HUDEP-2 (cell line): ENCODE measurements around the gene SLC26A6.

Source experiments
- DNase-seq, 76 experiments: peaks; one replicate each; lab custom pipeline; 2025; ENCODE audit not compliant: unreplicated experiment in 76 of 76; lab: John Stamatoyannopoulos, UW

The SLC26A6 gene

DNA sequence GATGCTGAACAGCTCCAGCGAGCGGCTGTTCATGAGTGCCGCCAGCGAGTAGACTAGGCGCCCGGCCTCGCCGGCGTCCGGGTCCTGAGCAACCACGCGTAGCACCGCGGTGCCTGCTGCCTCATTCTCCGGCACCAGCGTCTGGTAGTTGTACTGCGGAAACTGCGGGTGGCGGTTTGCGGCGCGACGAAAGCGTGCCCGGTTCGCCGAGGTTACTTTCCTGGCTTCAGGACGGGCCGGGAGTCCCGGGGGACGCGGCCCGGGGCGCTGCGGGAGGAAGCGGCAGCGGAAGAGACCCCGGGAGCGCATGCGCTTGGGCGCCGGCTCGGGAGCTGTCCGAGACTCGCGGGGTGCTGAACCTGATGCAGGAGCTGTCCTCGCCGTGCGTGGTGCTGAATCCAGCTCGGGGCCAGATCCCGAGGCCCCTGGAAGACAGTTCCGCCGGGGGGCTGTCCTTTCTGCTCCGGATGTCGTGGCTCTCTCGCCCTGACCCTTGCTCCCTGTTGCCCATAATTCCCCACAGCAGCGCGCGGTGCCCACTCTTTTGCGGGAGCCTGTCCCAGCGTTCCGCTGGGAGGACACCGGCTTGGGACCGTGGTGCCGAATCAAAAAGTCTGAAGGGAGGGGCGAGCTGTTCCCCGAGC, 26.4 kb upstream of the SLC26A6 start:
- peak in 58 of 76 experiments; percentile 5 to 86 (median 36) for DNase-seq

DNA sequence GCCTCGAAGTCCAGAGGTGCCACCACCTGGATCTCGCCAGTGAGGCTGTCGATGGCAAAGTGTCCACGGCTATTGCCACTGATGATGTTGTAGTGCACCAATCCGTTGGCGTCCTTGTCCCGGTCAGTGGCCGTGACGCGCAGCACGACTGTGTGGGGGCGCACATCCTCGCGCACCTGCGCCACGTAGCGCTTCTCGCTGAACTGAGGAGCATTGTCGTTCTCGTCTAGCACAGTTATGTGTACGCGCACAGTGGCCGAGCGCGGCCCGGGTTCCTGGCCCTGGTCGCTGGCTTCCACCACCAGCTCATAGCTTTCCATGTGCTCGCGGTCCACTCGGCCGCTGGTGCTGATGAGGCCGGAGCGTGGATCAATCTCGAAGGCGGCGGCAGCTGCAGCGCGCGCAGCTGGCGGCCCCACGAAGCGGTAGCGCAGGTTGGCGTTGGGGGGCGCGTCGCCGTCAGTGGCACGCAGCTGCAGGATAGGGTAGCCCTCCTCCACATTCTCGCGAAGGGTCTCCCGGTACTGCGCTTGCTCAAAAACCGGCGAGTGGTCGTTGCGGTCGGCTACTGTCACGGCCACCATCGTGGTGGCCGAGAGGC, 25.6 kb upstream of the SLC26A6 start:
- no peak for DNase-seq

DNA sequence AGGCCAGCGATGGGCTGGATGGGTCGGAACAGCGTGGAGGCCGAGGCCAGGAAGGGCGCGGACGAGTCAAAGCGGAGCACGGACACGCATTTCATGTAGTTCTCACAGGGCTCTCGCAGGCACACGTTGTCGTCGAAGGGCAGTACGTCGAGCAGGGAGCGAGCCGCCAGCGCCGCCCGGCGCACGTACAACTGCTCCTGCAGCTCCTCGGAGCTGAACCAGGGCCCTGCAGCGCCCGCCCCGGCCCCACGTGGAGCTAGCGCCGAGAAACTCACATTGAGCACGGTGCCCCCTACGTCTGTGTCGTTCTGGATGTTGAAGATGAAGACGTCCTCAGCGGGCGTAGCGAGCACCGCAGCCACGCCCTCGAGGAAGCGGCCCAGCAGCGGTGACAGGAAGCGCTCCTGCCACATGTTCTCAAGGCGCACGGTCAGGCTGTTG, 21.6 kb upstream of the SLC26A6 start:
- no peak for DNase-seq

DNA sequence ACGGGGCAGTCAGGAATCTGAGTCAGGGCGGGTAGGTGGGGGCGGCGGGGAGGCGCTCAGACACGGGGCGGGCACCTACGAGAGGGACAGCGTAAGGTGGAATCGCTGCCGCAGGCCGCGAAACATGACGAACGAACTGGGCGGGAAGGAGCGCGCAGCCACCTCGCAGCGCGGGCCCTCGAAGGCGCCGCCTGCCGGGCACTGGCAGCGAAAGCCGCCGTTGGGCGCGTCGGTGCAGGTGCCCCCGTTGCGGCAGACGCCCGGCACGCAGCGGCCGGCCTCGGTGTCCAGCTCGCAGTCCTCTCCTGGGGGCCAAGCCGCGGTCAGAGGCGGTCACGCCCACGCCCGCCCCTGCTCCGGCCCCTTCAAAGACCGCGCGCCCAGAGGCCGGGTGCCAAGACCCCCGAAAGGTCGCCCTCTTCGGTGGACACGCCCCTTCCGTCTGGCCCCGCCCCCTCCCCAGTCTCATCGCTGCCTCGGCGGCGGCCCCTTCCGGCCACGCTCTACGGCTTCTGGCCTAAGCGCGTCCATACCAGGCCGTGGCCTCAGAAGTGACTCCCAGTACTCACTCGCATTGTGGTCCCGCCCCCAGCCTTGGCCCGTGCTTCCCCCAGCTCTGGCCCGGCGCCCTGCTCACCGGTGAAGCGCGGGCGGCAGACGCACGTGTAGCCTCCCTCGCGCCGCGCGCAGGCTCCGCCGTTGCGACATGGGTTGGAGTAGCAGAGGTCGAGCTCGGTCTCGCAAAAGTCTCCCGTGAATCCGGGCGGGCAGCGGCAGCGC, 21.0 kb upstream of the SLC26A6 start:
- DNase-seq, result peak in 61 of 76 experiments; percentile 2 to 88 (median 68)

DNA sequence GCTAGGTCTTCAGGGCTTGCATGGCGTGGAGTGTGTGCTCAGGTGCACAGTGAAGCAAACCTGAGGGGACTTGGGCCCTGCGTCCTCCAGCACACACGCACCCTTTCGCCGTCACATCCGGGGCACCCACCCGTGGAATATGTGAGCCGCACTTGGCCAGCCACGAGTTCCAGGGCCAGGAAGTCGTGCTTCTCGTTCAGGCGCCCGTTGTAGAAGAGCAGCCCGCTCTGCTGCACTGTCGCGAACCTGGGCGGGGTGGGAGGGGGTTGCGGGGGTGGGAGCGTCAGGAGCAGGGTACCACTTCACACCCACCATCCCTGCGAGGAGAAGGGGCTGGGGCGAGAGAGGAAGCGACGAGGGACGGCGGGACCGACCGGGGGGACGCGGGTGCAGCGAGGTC, 20.3 kb upstream of the SLC26A6 start:
- no peak for DNase-seq

DNA sequence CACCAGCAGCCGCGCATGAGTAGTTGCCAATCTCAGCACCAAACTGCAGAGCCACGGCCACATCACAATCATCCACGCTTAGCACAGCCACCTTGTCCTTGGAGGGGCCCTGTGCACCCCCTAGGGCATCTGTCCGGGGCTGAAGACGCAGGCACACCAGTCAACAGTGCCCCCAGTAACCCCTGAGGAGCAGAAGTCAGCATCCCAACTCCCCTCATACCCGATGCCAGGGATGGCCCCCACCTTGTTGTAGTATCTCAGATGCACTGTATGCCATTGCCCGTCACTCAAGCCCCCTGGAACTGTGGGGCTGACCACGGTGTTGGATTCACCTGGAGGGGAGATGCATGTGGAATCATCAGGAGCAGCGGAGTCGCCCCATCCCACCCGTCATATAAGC, 19.8 kb upstream of the SLC26A6 start:
- no peak for DNase-seq

DNA sequence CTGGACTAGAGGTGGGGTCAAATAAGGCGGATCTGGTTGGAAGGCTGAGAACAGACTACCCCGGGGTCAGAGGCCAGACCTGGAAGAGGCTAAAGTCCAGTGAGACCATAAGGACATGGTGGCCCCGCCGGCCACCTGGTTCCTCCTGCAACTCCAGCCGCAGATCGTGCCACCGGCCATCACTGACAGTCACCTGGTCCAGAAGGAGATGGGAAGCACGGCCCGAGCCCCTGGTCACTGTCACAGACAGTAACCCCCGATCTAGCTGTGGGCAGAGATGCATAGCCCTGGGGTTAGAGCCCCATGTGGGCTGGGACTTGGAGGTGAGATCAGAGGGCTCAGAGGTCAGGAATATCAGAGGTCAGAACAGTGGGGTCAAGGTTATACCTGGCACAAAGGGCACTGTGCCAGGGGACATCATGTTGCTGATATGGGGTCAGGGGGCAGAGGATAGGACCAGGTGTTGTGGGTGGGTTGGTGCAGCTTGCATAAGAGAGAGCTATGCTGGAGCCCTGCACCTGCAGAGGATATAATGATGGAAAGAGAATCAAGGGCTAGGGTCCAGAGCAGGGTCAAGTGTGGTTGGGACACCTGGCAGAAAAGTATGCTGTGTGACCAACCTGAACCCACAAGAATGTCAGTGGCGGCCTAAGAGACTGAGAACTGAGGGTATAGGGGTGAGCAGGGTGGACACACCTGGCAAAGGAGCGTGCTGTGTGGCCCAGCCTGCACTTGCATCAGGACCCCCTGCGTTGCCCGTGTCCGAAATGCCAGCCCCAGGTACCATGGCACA, 17.9 kb upstream of the SLC26A6 start:
- DNase-seq, result no peak

DNA sequence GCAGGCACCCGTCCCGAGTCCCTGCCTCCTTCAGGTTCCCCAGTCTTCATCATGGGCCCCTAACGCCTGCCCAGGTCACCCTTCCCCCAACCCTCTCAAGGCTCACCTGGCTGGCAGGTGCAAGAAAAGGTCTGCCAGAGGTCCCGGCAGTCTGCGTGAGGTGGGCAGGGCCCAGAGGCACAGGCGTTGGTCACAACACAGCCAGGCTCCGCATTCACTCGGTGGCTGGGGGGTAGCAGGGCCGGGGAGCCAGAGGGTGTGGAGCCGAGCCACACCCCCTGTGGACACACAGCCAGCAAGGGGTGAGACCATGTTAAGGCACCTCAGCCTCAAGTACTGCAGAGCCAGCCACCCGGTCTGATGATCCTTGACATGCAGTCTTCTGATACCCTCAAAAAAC, 16.5 kb upstream of the SLC26A6 start:
- no peak for DNase-seq

DNA sequence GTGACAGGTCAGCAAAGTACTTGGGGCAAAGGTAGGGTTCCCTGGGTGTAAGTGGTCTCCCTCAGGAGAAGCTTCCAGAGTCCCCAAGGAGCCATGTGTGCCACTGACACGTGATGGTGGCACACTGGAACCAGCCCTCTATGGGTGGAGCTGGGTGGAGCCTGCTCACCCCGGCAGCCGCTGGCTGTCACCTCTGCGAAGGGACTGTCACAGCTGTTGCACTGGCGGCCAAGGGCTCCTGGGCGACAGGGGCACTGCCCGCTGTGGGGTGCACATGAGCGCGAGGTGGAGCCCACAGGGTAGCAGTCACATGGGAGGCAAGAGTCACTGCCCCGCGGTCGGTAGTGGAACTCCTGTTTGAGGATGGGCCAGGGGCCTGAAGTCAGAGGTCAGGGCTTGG, 15.5 kb upstream of the SLC26A6 start:
- DNase-seq, result peak in 68 of 76 experiments; percentile 11 to 80 (median 51)

DNA sequence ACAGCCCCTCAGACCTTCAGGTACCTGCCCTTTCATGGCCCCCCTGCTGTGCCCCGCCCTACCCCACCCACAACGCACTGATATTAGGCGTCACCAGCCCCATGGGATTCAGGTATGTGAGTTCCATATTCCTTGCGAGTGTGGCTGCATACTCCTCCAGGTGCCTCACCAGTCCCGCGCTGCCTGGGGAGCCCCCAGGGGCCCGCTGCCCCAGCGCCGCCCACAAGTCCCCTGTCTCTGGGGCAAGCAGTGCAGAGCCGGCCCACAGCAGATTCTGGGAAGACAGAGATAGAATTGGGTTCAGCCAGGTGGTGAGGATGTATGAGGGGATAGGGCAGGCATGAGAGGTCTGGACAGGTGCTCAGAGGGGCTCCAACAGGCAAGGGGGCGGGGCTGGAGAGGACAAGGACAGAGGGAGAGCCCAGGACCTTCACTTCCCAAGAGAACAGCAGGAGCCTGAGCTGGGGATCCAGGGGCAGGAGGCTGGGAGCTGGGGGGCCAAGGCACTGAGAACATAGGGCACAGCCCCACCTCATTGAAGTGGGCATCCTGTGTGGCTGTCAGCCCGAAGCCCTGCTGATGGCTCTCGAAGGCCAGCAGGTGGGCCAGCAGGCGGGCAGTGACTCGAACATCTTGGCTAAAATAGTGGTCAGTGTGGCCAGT, 13.1 kb upstream of the SLC26A6 start:
- no peak for DNase-seq

DNA sequence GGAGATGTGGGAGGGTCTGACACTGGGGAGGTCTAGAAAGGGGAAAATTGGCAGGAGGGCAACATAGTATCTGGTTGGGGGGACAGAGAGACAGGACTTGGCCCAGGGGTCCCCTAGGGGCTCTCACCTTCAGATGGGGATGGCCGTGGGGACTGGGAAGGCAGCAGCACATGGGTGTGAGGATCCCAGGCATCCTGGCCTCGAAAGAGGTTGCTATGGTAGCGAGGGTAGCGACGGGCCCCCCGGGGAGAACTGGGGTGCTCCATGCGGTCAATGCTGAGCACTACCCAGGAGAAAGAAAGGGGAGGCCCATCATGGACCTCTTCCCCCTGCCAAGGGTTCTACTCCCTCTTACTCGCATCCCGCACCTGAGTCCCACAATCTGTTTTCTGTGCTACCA, 12.5 kb upstream of the SLC26A6 start:
- DNase-seq, result no peak

DNA sequence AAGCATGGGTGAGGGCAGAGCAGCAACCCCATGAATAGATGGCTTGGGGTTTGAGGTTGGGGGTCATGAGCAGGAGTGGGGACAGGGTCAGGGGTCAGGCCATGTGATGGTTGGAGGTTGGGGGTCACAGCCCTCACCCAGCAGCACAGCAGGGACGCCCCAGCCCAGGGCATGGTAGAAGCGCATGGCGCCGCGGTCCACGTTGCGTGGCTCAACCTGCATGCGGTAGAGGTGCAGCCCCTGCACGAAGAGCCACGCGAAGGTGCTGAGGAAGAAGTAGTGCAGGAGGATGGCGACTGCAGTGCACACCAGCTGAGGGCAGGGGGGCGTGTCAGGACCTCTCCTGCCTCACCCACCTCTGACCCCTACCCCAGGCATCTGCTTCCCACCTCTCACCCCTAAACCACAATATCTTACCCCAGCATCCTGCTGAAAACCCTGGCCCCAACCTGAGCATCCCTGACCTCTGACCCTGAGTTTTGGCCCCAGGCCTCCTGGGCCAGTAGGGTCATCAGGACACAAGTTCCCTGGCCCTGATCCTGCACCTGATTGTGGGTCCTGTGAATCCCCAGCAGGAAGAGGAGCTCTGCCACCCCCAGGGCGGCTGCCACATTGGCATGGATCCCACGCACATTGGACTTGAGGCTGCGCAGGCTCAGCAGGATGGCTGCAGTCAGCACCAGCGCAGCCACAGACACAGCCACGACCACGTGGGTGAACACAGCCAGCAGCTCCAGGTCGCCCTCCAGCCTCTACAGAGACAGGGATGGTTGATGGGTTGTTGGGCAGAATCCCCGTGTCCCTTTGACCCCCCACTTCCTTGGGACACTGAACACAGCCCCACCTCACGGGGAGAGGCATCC, 9.9 kb upstream of the SLC26A6 start:
- no peak for DNase-seq

DNA sequence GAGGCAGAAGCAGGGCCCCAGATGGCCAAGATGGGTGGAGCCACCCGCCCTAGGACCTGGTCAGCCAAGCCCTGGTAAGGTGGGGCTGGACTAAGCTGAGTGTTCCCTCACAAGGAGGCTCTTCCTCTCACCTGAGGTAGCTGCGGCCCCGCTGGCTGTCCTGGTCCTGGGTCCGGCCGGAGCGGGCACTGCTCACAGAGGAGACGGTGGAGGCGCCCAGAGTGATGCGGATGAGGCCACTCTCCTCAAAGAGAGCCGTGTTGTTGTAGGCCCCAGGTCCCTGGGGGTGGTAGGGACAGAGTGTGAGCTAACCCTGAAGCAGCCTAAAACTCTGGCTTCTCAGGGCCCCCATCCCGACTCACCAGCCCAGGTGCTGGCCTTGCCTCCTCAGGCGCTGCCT, 7.3 kb upstream of the SLC26A6 start:
- no peak for DNase-seq

DNA sequence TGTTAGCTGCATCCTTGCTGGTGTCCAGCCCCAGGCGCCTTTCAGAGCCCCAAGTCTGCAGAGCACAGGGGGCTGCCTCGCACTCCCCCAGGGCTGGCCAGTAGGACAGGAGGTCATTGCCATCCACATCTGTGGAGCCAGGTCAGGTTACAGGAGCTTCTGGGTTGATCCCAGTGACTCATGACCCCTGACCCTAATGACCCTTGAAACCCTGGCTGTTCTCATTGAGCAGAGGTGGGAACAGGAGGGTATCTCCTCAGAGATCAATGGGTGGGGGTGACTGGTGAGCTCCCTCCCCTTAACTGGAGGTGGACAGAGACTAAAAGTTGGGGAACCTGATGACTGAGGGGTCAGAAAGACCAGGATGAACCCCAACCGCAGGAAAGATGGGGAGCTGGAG, 6.1 kb upstream of the SLC26A6 start:
- DNase-seq, result no peak

DNA sequence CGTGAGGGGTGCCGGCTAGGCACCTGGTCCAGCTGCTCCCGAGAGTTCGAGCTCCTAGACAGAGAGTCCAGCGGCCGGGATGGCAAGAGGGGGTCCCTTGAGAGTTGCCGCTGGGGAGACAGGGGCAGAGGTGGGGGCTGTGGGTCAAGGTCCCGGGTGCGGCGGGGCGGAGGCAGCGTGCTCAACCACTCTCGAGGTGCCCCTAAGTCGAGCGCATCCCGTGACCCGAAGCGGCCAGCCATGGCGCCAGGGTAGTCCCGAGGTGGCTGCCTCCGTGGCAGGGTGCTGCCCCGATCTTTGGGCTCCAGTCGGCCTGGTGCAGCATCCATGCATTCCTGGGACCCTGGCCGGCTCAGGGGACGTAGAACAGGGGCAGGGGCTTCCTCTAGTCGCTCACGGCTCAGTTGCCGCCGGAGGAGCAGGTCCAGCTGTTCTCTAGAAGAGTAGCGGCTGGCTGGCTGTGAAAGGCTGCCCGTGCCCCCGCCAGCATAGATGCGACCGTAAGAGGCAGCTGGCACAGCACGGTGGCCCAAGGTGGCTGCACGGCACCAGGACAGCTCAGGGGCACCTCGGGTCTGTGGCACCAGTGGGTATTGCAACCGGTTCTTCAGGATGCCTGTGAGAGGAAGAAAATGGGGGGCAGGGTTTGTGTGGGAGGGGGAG, 4.8 kb upstream of the SLC26A6 start:
- DNase-seq, result no peak

DNA sequence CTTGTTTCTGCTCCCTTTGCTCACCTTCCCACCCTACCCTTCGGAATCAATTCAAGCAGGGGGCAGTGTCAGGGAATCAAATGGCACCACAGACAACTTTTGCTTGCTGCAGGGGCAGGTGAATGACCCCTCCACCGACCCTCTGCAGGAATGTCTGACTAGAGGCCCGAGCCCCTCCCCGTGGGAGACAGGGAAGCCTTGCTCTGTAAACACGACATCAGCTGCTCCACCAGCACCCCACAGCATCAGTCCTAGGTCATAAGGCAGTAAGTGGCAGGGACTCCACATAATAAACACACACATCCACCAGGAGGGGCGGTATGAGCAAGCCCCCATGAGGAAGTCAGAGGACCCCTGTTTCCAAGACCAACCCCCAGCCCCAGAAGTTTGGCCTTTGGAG, 2.0 kb upstream of the SLC26A6 start:
- DNase-seq, result no peak

DNA sequence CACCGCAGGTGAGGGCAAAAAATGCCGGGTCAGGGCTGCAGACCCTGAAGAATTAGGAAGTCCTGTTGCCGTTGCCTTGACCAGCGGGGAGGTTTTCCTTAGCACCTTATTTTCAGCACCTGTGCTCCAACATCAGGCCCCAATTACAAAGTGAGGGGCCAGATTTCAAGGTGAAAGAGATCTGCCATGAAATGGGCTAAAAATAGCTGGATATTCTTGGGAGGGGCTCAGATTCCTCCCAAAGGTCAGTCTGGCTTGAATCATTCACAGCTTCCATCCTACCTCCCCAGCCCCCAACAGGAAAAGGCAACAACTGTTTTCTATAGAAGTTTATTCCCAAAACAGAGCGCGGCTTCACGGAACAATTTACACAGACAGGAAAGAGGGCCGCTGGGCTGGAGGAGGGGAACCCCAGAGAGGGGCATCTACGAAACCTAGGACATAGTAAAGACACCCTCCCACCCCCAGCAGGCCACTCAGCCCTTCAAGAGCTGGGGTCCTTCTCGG, 941 bp upstream of the SLC26A6 start:
- no peak for DNase-seq

DNA sequence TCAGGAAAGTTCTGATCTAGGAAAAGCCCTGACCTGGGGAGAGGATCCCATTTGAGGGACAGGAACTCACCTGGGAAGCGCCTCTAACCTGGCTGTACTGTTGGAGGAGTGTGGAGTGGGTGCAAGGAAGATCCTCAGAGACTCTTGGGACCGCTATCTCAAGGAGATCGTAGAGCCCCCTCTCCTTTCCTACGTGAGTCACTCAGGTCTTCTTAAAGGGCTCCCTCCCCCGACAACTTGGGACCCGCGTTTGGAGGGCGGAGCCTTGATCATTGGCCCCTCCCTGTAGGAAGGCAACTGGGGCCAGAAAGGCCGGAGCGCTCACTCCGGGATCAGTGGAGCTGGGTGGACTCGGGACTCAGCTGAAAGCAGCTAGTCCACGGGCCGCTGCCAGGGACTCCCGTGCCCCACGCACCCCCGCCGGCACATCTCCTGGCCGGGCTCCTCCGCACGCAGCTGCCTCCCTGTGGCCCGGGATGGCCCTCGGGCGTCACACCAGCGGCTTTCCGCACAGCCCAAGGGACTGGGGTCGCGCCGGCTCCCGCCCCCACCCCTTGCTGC, 520 bp downstream of the SLC26A6 start:
- peak in 59 of 76 experiments; percentile 5 to 66 (median 38) for DNase-seq

DNA sequence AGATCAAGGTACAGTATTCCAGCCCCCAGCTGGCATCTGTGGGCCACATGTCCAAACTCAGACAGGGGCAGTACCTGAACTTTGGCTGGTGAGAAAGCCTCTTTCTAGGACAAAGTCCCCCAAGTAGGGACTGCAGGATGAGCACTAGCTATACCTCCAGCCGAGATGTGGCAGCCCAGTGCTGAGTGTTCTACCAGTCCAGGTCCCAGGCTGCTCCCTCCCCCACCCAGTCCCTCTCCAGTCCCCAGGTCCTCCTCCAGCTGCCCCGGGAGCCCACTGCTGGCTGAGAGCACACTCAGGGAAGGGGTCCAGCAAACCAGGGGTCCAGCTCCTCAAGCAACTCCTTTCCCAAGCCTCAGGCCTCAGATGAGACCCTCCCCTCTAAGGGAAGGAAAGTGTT, 1.5 kb downstream of the SLC26A6 start:
- DNase-seq, result no peak
